H9 (cell line): ENCODE measurements around the gene GNPDA1. TPM values are rescaled to one million over a fixed set of nuclear protein-coding genes. Genes with fewer than 3 reads are reported as not detected.

Experiments
- DNase-seq: peaks from one replicate; pipeline ENCODE4 v3.0.0-alpha.2; 2017
- H2AFZ ChIP-seq: one replicate; pipeline ENCODE4 v1.6.1; 2013; ENCODE audit warnings: mild to moderate bottlenecking, low read length, control low read depth, moderate library complexity
- H2AK5ac ChIP-seq: 2 replicates; pipeline ENCODE4 v1.6.1; 2013; ENCODE audit warnings: low read length, control low read depth, mixed read lengths; ENCODE audit not compliant: insufficient read length
- H2BK120ac ChIP-seq: one replicate; pipeline ENCODE4 v1.6.1; 2013; ENCODE audit warnings: low read depth, mild to moderate bottlenecking, low read length, control low read depth, inconsistent platforms; ENCODE audit not compliant: poor library complexity, severe bottlenecking
- H2BK12ac ChIP-seq: 2 replicates; pipeline ENCODE4 v1.6.1; 2013; ENCODE audit warnings: low read length, control low read depth, mixed read lengths, low read depth; ENCODE audit not compliant: insufficient read length
- H2BK15ac ChIP-seq: 2 replicates; pipeline ENCODE4 v1.6.1; 2013; ENCODE audit warnings: low read depth, low read length, control low read depth
- H2BK20ac ChIP-seq: one replicate; pipeline ENCODE4 v1.6.1; 2013; ENCODE audit warnings: low read depth, mild to moderate bottlenecking, low read length, control low read depth, inconsistent platforms; ENCODE audit not compliant: poor library complexity, severe bottlenecking
- H2BK5ac ChIP-seq: 2 replicates; pipeline ENCODE4 v1.6.1; 2013; ENCODE audit warnings: low read length, control low read depth, mixed read lengths; ENCODE audit not compliant: insufficient read length
- H3K14ac ChIP-seq: 2 replicates; pipeline ENCODE4 v1.6.1; 2013; ENCODE audit warnings: low read length, control low read depth; ENCODE audit not compliant: insufficient read depth
- H3K18ac ChIP-seq: 2 replicates; pipeline ENCODE4 v1.6.1; 2013; ENCODE audit warnings: low read depth, mild to moderate bottlenecking, mixed read lengths, low read length, control low read depth; ENCODE audit not compliant: insufficient read length
- H3K23ac ChIP-seq: 2 replicates; pipeline ENCODE4 v1.6.1; 2013; ENCODE audit warnings: low read length, control low read depth, mixed read lengths, low read depth; ENCODE audit not compliant: insufficient read length
- H3K23me2 ChIP-seq: 2 replicates; pipeline ENCODE4 v1.6.1; 2013; ENCODE audit warnings: low read depth, mild to moderate bottlenecking, mixed read lengths, low read length, control low read depth; ENCODE audit not compliant: insufficient read length, poor library complexity, severe bottlenecking
- H3K27ac ChIP-seq: 2 replicates; pipeline ENCODE4 v1.5.1; 2013; ENCODE audit warnings: low read length, control low read depth, mixed read lengths, low read depth; ENCODE audit not compliant: insufficient read length
- H3K27me3 ChIP-seq: 2 replicates; pipeline ENCODE4 v1.6.1; 2013; ENCODE audit warnings: low read length, control low read depth, inconsistent platforms; ENCODE audit not compliant: insufficient read depth
- H3K4ac ChIP-seq: 2 replicates; pipeline ENCODE4 v1.6.1; 2013; ENCODE audit warnings: low read depth, mild to moderate bottlenecking, control low read depth, inconsistent platforms, low read length, moderate library complexity
- H3K4me1 ChIP-seq: 2 replicates; pipeline ENCODE4 v1.6.1; 2013; ENCODE audit warnings: low read length, control low read depth, inconsistent platforms; ENCODE audit not compliant: insufficient read depth
- H3K4me2 ChIP-seq: 2 replicates; pipeline ENCODE4 v1.6.1; 2013; ENCODE audit warnings: low read length, control low read depth, mixed read lengths; ENCODE audit not compliant: insufficient read length, insufficient read depth
- H3K56ac ChIP-seq: 2 replicates; pipeline ENCODE4 v1.6.1; 2013; ENCODE audit warnings: low read depth, mild to moderate bottlenecking, mixed read lengths, low read length, control low read depth; ENCODE audit not compliant: insufficient read length
- H3K79me1 ChIP-seq: 2 replicates; pipeline ENCODE4 v1.6.1; 2013; ENCODE audit warnings: low read depth, mild to moderate bottlenecking, moderate library complexity, low read length, control low read depth, inconsistent platforms; ENCODE audit not compliant: insufficient read depth, poor library complexity, severe bottlenecking
- H3K79me2 ChIP-seq: 2 replicates; pipeline ENCODE4 v1.6.1; 2013; ENCODE audit warnings: low read length, control low read depth, inconsistent platforms; ENCODE audit not compliant: insufficient read depth
- H3K9ac ChIP-seq: 2 replicates; pipeline ENCODE4 v1.6.1; 2013; ENCODE audit warnings: low read length, control low read depth, mixed read lengths; ENCODE audit not compliant: insufficient read length; ENCODE audit errors: extremely low read depth
- H3K9me3 ChIP-seq: one replicate; pipeline ENCODE4 v1.6.1; 2013; ENCODE audit warnings: low read depth, low read length, inconsistent platforms; ENCODE audit not compliant: control insufficient read depth
- H3T11ph ChIP-seq: one replicate; pipeline ENCODE4 v1.6.1; 2013; ENCODE audit warnings: mild to moderate bottlenecking, low read length, control low read depth, inconsistent platforms
- H4K20me1 ChIP-seq: one replicate; pipeline ENCODE4 v1.6.1; 2013; ENCODE audit not compliant: control insufficient read depth, insufficient read length, insufficient read depth
- H4K5ac ChIP-seq: 2 replicates; pipeline ENCODE4 v1.6.1; 2013; ENCODE audit warnings: low read depth, mild to moderate bottlenecking, mixed read lengths, low read length, control low read depth; ENCODE audit not compliant: insufficient read length
- H4K8ac ChIP-seq: replicated peaks from 2 replicates; pipeline ENCODE4 v1.6.1; 2013; ENCODE audit warnings: low read length, control low read depth, mixed read lengths, low read depth; ENCODE audit not compliant: insufficient read length
- H4K91ac ChIP-seq: 2 replicates; pipeline ENCODE4 v1.6.1; 2013; ENCODE audit warnings: low read depth, mild to moderate bottlenecking, moderate library complexity, mixed read lengths, low read length, control low read depth; ENCODE audit not compliant: insufficient read length
- H3K27ac Mint-ChIP-seq, 3 experiments: 2 replicates in 2 of 3; 3 replicates in 1 of 3; pipeline ENCODE4 v1.8.0; 2020 to 2021; ENCODE audit warnings: mixed read lengths in 3 of 3, mild to moderate bottlenecking in 1 of 3, moderate library complexity in 1 of 3
- H3K27me3 Mint-ChIP-seq: 2 replicates; pipeline ENCODE4 v1.8.0; 2021; ENCODE audit warnings: low read depth, mild to moderate bottlenecking, moderate library complexity, mixed read lengths
- H3K36me3 Mint-ChIP-seq, 3 experiments: 2 replicates in 2 of 3; 3 replicates in 1 of 3; pipeline ENCODE4 v1.8.0; 2020 to 2021; ENCODE audit warnings: low read depth in 3 of 3, mixed read lengths in 3 of 3; ENCODE audit not compliant: insufficient read depth in 1 of 3
- H3K4me1 Mint-ChIP-seq, 2 experiments: 2 replicates each; pipeline ENCODE4 v1.8.0; 2020; ENCODE audit warnings: mixed read lengths in 2 of 2
- H3K4me3 Mint-ChIP-seq, 2 experiments: 2 replicates in 1 of 2; 3 replicates in 1 of 2; pipeline ENCODE4 v1.8.0; 2020 to 2021; ENCODE audit warnings: mild to moderate bottlenecking in 2 of 2, mixed read lengths in 2 of 2, moderate library complexity in 1 of 2
- H3K9me3 Mint-ChIP-seq, 2 experiments: 2 replicates in 1 of 2; 3 replicates in 1 of 2; pipeline ENCODE4 v1.8.0; 2020; ENCODE audit warnings: mild to moderate bottlenecking in 2 of 2, mixed read lengths in 2 of 2, moderate library complexity in 1 of 2
- CTCF ChIP-seq: fragments of 200-600 bp; sonication (generic); conservative IDR thresholded peaks from 3 replicates; pipeline ENCODE4 v1.8.0; 2021; ENCODE audit warnings: antibody characterized with exemption, mild to moderate bottlenecking
- WGBS: extraction: QIAGEN DNeasy Blood & Tissue Kit; methylation state at CpG from one replicate; pipeline ENCODE4 v1.1.7; 2013; ENCODE audit warnings: missing lambda C conversion rate, low lambda C conversion rate, mixed read lengths; ENCODE audit not compliant: insufficient read length; ENCODE audit errors: extremely low coverage; 5-methylcytosine and 5-hydroxymethylcytosine counted together
- total RNA-seq: library from RNA; stranded (reverse); gene quantifications from 2 replicates; pipeline ENCODE4 v1.2.1, GENCODE V29; 2021

The GNPDA1 gene
- total RNA-seq, 1 experiment from 2014 or later = 66.8 TPM

- Histone ChIP-seq H3K23ac (no peak overlapping the region), H3K23me2 (no peaks in the 10 kb centered on the region), H3K27ac (no peak overlapping the region), H3K79me1 (no peaks in the 10 kb centered on the region), H3K4me2 (no peak overlapping the region), H3K4ac (no peak overlapping the region), H2BK15ac (no peak overlapping the region), H3K79me2 (no peaks in the 10 kb centered on the region), H3K9me3 (no peaks in the 10 kb centered on the region), H2BK12ac (no peak overlapping the region), H3K56ac (no peak overlapping the region), H3K18ac (no peak overlapping the region), H3K9ac (no peak overlapping the region), H2BK5ac (no peak overlapping the region), H3K14ac (no peak overlapping the region), H3K4me1 (no peaks in the 10 kb centered on the region), H4K91ac (no peak overlapping the region), H3T11ph (no peak overlapping the region), H2AFZ (no peak overlapping the region), H2BK20ac (no peak overlapping the region), H2BK120ac (no peak overlapping the region), H2AK5ac (no peak overlapping the region), H4K5ac (no peak overlapping the region), H4K20me1 (no peaks in the 10 kb centered on the region), H3K27me3 (no peaks in the 10 kb centered on the region), H4K8ac (no peak overlapping the region)
- H3K4me3 Mint-ChIP-seq = no peak overlapping the region
- no peaks in the 10 kb centered on the region for H3K9me3 Mint-ChIP-seq
- no peaks in the 10 kb centered on the region for H3K4me1 Mint-ChIP-seq
- no CpG with 5 or more reads among the region's 1 CpG for WGBS
- no peak for DNase-seq
- peaks cover 6 to 35% (median 35%) of the 10 kb centered on the region in 3 experiments for H3K36me3 Mint-ChIP-seq
- TF ChIP-seq CTCF = no peak
- no peak overlapping the region for H3K27ac Mint-ChIP-seq
- no peaks in the 10 kb centered on the region for H3K27me3 Mint-ChIP-seq
Measured at GRCh38 chr5:141989720-141990119, 23.1 kb downstream of the GNPDA1 start.
